SK-N-SH (cell line): ENCODE results near the gene STX1A. TPM values are rescaled to one million over a fixed set of nuclear protein-coding genes. Genes with fewer than 3 reads are reported as not detected.

Source experiments
- CTCF ChIA-PET: fragments of 300-600, 350-600 bp; formaldehyde crosslinking; extraction: SDS; loops from one replicate; lab custom pipeline; 2021; lab: Yijun Ruan, JAX
- POLR2A ChIA-PET: fragments of 350-600 bp; sonication (Branson Sonifier 250); formaldehyde crosslinking; extraction: SDS; loops from one replicate; lab custom pipeline; 2020; ENCODE audit warnings: antibody characterized with exemption, inconsistent platforms; lab: Yijun Ruan, JAX
- DNase-seq: peaks from one replicate; pipeline ENCODE4 v3.0.0; 2012
- H2AFZ ChIP-seq: fragments of 200-600 bp; sonication (generic); 2 replicates; pipeline ENCODE4 v1.8.1; 2016; ENCODE audit warnings: antibody characterized with exemption, mild to moderate bottlenecking, low read depth
- H3F3A ChIP-seq: fragments of 200-600 bp; sonication (generic); replicated peaks from 2 replicates; pipeline ENCODE3; 2016; ENCODE audit warnings: antibody characterized with exemption, mild to moderate bottlenecking; ENCODE audit not compliant: insufficient read depth
- H3K27ac ChIP-seq, 2 experiments: fragments of 200-500 bp in 1 of 2; fragments of 200-600 bp in 1 of 2; sonication (Bioruptor generic) in 1 of 2; sonication (generic), shearing (Covaris generic) in 1 of 2; 2 replicates each; pipeline versions ENCODE4 v1.5.1 to v1.6.1; 2014 to 2016; ENCODE audit warnings: low read depth in 2 of 2, inconsistent platforms in 1 of 2, low read length in 1 of 2, mild to moderate bottlenecking in 1 of 2, mixed read lengths in 1 of 2
- H3K27me3 ChIP-seq: fragments of 200-600 bp; sonication (generic), shearing (Covaris generic); 2 replicates; pipeline ENCODE4 v1.6.1; 2016; ENCODE audit warnings: mixed run types; ENCODE audit not compliant: insufficient read depth
- H3K36me3 ChIP-seq, 2 experiments: fragments of 200-500 bp in 1 of 2; fragments of 200-600 bp in 1 of 2; sonication (Bioruptor generic) in 1 of 2; sonication (generic) in 1 of 2; replicated peaks in 1 of 2; 2 replicates each; pipeline versions ENCODE3 to v1.5.1; 2014 to 2016; ENCODE audit warnings: low read length in 1 of 2, mild to moderate bottlenecking in 1 of 2; ENCODE audit not compliant: insufficient read depth in 2 of 2, control insufficient read depth in 1 of 2
- H3K4me1 ChIP-seq, 2 experiments: fragments of 200-500 bp in 1 of 2; fragments of 200-600 bp in 1 of 2; sonication (Bioruptor generic) in 1 of 2; sonication (generic), shearing (Covaris generic) in 1 of 2; 2 replicates each; pipeline versions ENCODE4 v1.5.1 to v1.6.1; 2014 to 2016; ENCODE audit warnings: low read depth in 1 of 2, low read length in 1 of 2, mixed run types in 1 of 2; ENCODE audit not compliant: insufficient read depth in 2 of 2, control insufficient read depth in 1 of 2
- H3K4me2 ChIP-seq: fragments of 200-600 bp; sonication (generic), shearing (Covaris generic); 2 replicates; pipeline ENCODE4 v1.6.1; 2017; ENCODE audit warnings: mixed run types
- H3K4me3 ChIP-seq, 2 experiments: fragments of 200-500 bp in 1 of 2; fragments of 200-600 bp in 1 of 2; sonication (Bioruptor generic) in 1 of 2; sonication (generic), shearing (Covaris generic) in 1 of 2; 2 replicates each; pipeline versions ENCODE4 v1.5.1 to v1.8.1; 2014 to 2016; ENCODE audit warnings: low read depth in 2 of 2, inconsistent platforms in 1 of 2, low read length in 1 of 2, mild to moderate bottlenecking in 1 of 2, mixed read lengths in 1 of 2, moderate library complexity in 1 of 2
- H3K79me2 ChIP-seq: fragments of 200-600 bp; sonication (generic); 2 replicates; pipeline ENCODE4 v1.8.1; 2017; ENCODE audit warnings: mild to moderate bottlenecking; ENCODE audit not compliant: insufficient read depth
- H3K9ac ChIP-seq: fragments of 200-600 bp; sonication (generic); 2 replicates; pipeline ENCODE4 v1.6.1; 2017; ENCODE audit warnings: mixed run types
- H3K9me2 ChIP-seq: fragments of 200-600 bp; sonication (generic); 2 replicates; pipeline ENCODE4 v1.6.1; 2017; ENCODE audit warnings: mixed run types
- H3K9me3 ChIP-seq: fragments of 200-600 bp; sonication (generic); 2 replicates; pipeline ENCODE4 v1.6.1; 2017; ENCODE audit warnings: mixed run types, mild to moderate bottlenecking, moderate library complexity
- H4K20me1 ChIP-seq: fragments of 200-600 bp; sonication (generic); 2 replicates; pipeline ENCODE4 v1.6.1; 2017; ENCODE audit warnings: mild to moderate bottlenecking, mixed run types; ENCODE audit not compliant: insufficient read depth
- GABPA ChIP-seq: IDR thresholded peaks from 2 replicates; pipeline ENCODE4 v1.4.0; 2012; ENCODE audit warnings: low read depth, mild to moderate bottlenecking
- RAD21 ChIP-seq: IDR thresholded peaks from 2 replicates; pipeline ENCODE4 v1.6.1; 2012; ENCODE audit warnings: mild to moderate bottlenecking, low read length
- REST ChIP-seq: IDR thresholded peaks from 2 replicates; pipeline ENCODE4 v1.6.1; 2012; ENCODE audit warnings: mild to moderate bottlenecking, low read depth, low read length, moderate library complexity
- RXRA ChIP-seq: IDR thresholded peaks from 2 replicates; pipeline ENCODE4 v1.4.0; 2012; ENCODE audit warnings: low read depth, mild to moderate bottlenecking, borderline replicate concordance
- WGBS: methylation state at CpG from one replicate; pipeline ENCODE4 v1.1.6; 2017; ENCODE audit warnings: low lambda C conversion rate; 5-methylcytosine and 5-hydroxymethylcytosine counted together
- polyA plus RNA-seq, 3 experiments: library from polyadenylated mRNA; depleted of rRNA; stranded (reverse); fragments of >200 nt; gene quantifications; 2 replicates each; pipeline ENCODE4 v1.2.3, GENCODE V29; 2012
- TF ChIP-seq, protein P1 (sequence below): IDR thresholded peaks from 2 replicates; pipeline ENCODE4 v1.4.0; 2012; ENCODE audit warnings: low read depth, borderline replicate concordance
- TF ChIP-seq, protein P2 (sequence below): fragments of 150-350 bp; IDR thresholded peaks from 2 replicates; pipeline ENCODE4 v1.6.1; 2017; ENCODE audit warnings: antibody characterized with exemption, low read length, low read depth, borderline replicate concordance

The STX1A gene
- polyA plus RNA-seq, 1 of the 3 experiments (the other 2 are of a cell fraction) = 91.1 TPM

GRCh38 chr7:73703757-73704639 is 15.5 kb downstream of the STX1A start:
- Histone ChIP-seq H4K20me1 (peaks cover 36% of the 10 kb centered on the region), H3K36me3 (peaks cover 41 to 45% of the 10 kb centered on the region in 2 experiments), H3K9me2 (no peaks in the 10 kb centered on the region), H3F3A (peaks cover 57% of the 10 kb centered on the region), H3K9me3 (no peaks in the 10 kb centered on the region), H3K79me2 (peaks cover 39% of the 10 kb centered on the region), H3K27me3 (no peaks in the 10 kb centered on the region), H3K4me3 (no peak overlapping the region), H3K4me1 (peaks cover 0 to 42% of the 10 kb centered on the region in 2 experiments; a peak in 3 of 4 replicates), H3K9ac (no peak overlapping the region), H3K27ac (peak overlapping the region in 1 of 2 experiments; percentile 72; a peak in 1 of 4 replicates), H3K4me2 (peak overlapping the region; percentile 56; the same call in 1 of the 2 replicates), H2AFZ (no peak overlapping the region)
- TF ChIP-seq GABPA (no peak), RAD21 (no peak), REST (no peak), RXRA (no peak)
- TF ChIP-seq, protein P1, sequence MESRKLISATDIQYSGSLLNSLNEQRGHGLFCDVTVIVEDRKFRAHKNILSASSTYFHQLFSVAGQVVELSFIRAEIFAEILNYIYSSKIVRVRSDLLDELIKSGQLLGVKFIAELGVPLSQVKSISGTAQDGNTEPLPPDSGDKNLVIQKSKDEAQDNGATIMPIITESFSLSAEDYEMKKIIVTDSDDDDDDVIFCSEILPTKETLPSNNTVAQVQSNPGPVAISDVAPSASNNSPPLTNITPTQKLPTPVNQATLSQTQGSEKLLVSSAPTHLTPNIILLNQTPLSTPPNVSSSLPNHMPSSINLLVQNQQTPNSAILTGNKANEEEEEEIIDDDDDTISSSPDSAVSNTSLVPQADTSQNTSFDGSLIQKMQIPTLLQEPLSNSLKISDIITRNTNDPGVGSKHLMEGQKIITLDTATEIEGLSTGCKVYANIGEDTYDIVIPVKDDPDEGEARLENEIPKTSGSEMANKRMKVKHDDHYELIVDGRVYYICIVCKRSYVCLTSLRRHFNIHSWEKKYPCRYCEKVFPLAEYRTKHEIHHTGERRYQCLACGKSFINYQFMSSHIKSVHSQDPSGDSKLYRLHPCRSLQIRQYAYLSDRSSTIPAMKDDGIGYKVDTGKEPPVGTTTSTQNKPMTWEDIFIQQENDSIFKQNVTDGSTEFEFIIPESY = no peak
- TF ChIP-seq, protein P2, sequence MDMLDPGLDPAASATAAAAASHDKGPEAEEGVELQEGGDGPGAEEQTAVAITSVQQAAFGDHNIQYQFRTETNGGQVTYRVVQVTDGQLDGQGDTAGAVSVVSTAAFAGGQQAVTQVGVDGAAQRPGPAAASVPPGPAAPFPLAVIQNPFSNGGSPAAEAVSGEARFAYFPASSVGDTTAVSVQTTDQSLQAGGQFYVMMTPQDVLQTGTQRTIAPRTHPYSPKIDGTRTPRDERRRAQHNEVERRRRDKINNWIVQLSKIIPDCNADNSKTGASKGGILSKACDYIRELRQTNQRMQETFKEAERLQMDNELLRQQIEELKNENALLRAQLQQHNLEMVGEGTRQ = no peak
- ChIA-PET CTCF (interaction anchor here (0.8 to 4.5 kb wide), 6 partner anchors 14 to 151 kb away, joined by 3 to 27 read pairs (median 4); no protein-coding TSS in a partner anchor), POLR2A (interaction anchor here (0.5 to 1.1 kb wide), 3 partner anchors 11 to 133 kb away, joined by 3 to 4 read pairs (median 4); partner anchors contain the start of genes BUD23 and DNAJC30)
- WGBS = 74% methylated on average over 33 of the region's 45 CpGs
- DNase-seq = peak; percentile 89
